Ecto neural progenitor cell (in vitro differentiated cells): ENCODE results near the gene ANKMY1.
"Not testable (repeated sequence)": the region's sequence is repeated elsewhere in the genome, so short reads cannot be mapped to it uniquely, and the experiment has no call there.

Experiments
- DNase-seq: peaks from one replicate; pipeline ENCODE4 v3.0.0-alpha.2; 2018; ENCODE audit warnings: low spot score

Gene ANKMY1

GRCh38 chr2:240505910-240506309, 51.9 kb downstream of the ANKMY1 start:
- DNase-seq: no peak

GRCh38 chr2:240503848-240504247, 53.9 kb downstream of the ANKMY1 start:
- no peak for DNase-seq

- DNase-seq: no peak
Observed at GRCh38 chr2:240503375-240503774, 54.4 kb downstream of the ANKMY1 start.

GRCh38 chr2:240502430-240503121, 55.2 kb downstream of the ANKMY1 start:
- no peak for DNase-seq

- DNase-seq: no peak
Observed at GRCh38 chr2:240502059-240502429, 55.7 kb downstream of the ANKMY1 start.

GRCh38 chr2:240501531-240501991, 56.2 kb downstream of the ANKMY1 start:
- no peak for DNase-seq

- DNase-seq: peak; percentile 38
Observed at GRCh38 chr2:240500561-240501423, 57.0 kb downstream of the ANKMY1 start.

- DNase-seq: no peak
Observed at GRCh38 chr2:240499309-240500301, 58.2 kb downstream of the ANKMY1 start.

GRCh38 chr2:240498958-240499260, 58.9 kb downstream of the ANKMY1 start:
- no peak for DNase-seq

- no peak for DNase-seq
Observed at GRCh38 chr2:240498171-240498957, 59.4 kb downstream of the ANKMY1 start.

- DNase-seq: peak; percentile 53
Observed at GRCh38 chr2:240497082-240497481, 60.7 kb downstream of the ANKMY1 start.

GRCh38 chr2:240494942-240495341, 62.8 kb downstream of the ANKMY1 start:
- DNase-seq: not testable (repeated sequence)

GRCh38 chr2:240494194-240494793, 63.5 kb downstream of the ANKMY1 start:
- DNase-seq: no peak

GRCh38 chr2:240491483-240491882, 66.3 kb downstream of the ANKMY1 start:
- DNase-seq: no peak

GRCh38 chr2:240482141-240482540, 75.6 kb downstream of the ANKMY1 start:
- no peak for DNase-seq

GRCh38 chr2:240481720-240482119, 76.1 kb downstream of the ANKMY1 start:
- DNase-seq: no peak

- DNase-seq: no peak
Observed at GRCh38 chr2:240480834-240481623, 76.8 kb downstream of the ANKMY1 start.

GRCh38 chr2:240479111-240479501, 78.7 kb downstream of the ANKMY1 start:
- DNase-seq: no peak

- no peak for DNase-seq
Observed at GRCh38 chr2:240478346-240479110, 79.3 kb downstream of the ANKMY1 start.
